HG02588 (cell line): ENCODE measurements around the gene AKAP11.
A peak's percentile ranks its signal among the peaks of the same experiment; 100 is the strongest.

Experiments
- ATAC-seq: cut with Tn5 transposase; IDR thresholded peaks from one replicate; pipeline ENCODE4 v1.9.1; 2021; ENCODE audit warnings: mild to moderate bottlenecking, moderate library complexity; ENCODE audit not compliant: unreplicated experiment

The AKAP11 gene

DNA sequence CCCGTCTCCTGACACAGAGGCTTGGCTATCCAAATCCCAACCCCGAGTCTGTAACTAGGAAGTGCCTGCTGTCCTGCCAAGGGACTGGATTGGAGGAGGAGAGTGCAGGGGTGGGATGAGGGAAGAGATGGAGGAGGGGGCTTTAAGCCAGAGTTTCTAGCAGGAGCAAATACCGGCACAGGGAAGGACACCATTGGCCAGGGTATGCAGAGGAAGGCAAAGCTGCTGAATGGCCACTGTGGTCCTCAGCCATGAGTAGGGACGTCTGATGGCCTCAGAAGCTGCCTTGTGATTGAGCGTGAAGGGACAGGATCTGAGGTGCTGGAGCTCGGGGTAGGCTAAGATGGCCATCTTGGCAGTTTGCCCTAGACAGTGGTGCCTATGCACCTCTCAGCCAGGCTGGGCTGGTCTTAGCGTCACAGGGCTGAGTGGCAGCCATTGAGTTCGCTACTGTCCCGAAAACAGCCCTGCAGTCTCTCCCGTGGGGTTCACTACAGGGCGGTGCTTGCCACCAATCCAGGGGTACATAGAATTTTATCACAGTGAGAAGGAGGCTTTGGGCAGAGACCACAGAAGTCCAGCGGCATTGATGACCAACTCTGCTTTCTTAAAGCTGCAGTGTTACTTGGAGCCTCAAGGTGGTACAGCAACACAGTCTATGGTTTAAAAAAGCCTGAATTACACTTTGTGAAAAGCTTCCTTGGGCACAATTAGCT lies 61.8 kb downstream of the AKAP11 start:
- peak; percentile 73 for ATAC-seq

DNA sequence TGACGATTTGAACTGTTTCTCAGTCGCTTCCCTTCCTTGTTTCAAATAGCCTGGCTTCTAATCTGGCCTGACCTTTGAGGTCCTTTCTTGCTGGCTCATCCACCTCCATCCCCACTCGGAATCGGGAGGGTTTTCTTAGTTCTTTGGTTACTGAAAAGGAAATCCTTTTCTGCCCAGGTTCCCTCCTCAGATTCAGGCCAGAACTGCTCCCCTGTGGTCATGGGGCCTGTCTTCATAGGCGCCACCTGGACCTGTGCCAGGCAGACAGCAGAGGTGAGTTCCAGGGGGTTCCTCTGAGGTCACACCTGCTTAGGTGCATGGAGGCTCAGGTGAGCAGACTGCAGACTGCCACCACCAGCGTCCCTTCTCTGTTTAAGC lies 62.4 kb downstream of the AKAP11 start:
- peak; percentile 33 for ATAC-seq

DNA sequence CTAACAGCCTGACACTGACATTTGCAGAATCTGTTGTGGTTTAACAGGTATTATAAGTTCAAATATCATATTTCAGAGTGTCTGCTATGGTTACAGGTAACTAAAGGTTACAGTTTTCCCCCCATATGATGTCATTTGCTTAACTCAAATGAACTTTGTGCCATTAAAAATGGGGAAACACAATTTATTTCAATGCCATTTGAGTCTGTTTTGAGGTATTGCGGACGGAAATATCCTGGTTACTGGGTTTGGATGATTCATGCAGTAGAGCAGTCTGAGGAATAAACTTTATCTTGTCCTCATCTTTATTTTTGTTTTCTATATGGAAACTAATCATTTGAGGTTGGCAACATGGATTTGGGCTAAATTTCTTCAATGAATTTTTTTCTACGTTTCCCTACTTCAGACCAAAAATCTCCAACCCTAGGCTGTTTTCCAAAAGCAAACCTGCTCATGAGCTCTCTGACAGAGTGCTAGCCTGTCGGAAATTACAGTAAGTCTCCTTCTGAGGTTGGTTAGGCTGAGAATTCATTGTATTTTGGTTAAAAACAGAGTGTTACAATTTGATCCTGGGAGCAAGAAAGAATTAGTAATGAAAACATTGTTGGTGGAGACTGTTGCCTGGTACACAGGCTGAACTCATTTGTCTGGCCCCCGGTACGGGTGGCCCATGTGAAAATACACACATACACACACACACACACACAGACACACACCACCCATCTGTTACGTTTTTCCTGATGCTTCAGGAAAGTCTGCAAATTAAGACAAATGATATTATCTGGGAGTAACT lies 66.1 kb downstream of the AKAP11 start:
- no peak for ATAC-seq

DNA sequence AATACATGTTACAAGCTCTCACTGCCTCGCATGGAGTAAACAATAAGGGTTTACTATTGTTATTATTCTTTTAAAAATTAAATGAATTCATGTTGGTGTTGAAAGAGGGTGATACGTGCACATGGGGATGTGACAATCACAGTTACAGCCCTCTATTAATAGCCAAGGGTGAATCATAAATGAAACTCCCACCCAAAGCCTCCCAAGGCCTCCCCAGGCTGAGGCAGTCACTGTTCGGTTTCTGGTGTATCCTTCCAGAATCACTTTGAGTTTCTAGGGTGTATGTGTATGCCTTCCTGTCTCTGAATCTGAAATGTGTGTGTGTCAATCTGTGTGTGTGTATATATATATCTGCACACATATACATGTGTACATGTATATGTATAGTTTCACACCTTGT lies 73.4 kb downstream of the AKAP11 start:
- no peak for ATAC-seq

DNA sequence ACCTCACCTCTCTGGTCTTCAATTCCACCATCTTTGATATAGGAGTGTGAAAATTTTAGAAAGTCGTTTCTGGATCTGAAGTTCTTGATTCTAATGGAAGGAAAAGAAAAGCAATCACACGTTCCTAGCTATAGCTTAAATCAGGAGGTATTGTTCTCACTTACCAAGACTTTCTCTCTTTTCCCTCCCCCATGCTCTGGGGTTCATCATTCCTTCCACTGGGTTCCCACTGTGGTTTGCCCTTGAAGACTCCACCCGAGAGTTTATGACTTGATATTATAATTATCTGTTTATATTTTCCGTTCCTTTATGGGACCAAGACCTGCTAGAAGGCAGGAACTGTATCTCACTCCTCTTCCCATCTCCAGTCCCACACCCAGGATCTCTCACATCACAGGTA lies 76.6 kb downstream of the AKAP11 start:
- ATAC-seq, result no peak

DNA sequence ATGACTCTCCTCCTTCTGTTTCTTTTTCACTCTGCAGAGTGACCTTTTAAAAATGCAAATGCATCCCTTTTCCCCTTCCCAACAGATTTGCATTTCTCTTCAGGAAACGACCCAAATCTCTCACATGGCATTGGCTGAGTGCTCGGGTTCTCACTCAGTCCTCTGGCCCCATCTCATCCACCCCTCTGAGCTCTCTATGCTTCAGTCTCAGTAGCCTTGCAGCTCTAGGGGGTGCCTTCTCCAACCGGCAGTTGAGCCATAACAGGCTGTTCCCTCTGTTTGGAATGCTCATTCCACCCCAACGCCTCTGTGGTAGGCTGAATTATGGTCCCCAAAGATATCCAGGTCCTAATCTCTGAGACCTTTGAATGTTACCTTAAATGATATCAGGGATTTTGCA lies 78.2 kb downstream of the AKAP11 start:
- no peak for ATAC-seq

DNA sequence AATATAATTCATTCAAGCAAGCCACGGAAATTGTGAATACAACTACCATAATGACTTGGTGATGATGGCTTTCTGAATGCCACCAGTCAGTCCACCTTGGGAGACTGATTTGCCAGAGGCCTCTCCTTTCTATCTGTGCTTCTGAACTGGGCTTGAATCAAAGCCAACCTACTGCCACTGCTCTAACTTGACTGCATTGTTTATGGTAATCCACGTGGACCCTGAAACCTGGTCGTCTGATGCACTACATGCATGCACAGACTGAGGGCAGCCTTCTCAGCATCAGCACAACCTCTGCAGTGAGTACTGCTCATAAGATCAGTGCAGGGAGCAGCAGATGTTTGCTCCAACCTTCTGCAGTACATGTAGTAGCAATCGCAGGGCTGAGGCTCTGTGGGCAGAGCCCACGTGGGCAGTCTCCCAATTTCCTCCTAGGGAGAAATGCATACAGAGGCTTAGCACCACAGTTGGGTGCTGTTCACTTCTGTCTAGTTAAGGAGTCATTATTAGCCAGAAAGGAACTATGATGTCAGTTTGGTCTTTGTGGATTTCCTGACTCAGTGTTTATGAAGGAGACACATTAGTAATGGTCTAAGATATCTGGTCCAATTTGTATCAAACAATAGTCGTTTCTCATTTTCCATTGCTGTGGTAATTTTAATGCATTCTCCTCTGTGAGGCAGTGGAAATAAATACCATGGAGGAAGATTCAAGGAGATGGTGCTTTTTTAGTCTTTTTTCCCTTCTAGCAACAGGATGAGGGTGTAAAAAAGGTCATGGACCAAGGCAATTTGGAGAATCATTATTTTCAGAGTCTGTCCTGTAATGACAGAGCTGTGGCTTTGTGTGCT lies 82.5 kb downstream of the AKAP11 start:
- peak; percentile 77 for ATAC-seq

DNA sequence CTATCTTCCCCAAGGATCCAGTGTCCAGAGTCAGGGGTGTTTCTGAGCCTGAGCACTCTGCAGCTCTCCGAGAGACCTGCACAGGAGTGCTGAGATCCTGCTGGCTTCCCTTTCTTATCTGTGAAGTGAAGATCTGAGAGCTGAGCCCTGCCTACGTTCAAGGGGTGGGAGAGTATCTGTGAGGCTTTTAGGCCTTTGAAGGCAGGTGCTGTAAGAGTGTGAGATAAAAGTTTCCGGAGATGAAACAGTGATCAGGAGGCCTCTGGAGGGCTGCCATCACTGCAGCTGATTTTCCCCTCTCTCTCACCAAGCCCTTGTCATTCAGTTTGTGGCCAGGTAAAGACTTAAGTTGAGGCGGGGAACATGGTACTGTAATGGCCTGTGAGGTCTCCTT lies 83.1 kb downstream of the AKAP11 start:
- no peak for ATAC-seq

DNA sequence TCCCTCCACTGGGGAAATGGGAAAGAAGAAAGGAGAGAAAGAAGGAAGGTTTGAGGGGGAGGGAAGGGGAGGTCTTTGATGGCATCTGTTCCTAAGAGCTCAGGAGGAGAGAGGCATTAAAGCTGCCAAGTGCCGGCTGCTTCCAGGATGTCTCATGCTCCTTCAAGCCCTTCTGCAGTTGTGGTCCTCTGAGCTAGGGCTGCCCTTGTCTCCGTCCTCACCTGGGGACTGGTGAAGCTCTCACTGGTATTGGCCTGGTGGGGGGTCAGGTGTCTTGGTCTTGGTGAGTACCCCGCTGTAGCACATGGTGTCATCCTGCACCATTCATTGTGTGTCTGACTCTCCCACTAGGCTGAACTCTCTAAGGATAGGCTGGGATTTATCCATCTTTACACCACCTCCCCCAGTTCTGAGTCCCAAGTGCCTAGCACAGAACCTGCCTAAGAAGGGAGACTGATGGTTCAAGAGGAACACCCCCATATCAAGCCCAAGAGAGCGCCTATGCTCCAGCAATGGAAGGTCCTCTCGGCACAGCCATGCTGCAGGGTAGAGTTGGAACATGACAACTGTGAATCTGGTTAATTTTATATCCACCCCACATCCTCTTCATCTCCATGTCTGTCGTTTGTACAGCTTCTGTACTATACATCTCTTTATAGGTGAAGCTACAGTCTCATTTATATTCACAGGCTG lies 83.7 kb downstream of the AKAP11 start:
- no peak for ATAC-seq

DNA sequence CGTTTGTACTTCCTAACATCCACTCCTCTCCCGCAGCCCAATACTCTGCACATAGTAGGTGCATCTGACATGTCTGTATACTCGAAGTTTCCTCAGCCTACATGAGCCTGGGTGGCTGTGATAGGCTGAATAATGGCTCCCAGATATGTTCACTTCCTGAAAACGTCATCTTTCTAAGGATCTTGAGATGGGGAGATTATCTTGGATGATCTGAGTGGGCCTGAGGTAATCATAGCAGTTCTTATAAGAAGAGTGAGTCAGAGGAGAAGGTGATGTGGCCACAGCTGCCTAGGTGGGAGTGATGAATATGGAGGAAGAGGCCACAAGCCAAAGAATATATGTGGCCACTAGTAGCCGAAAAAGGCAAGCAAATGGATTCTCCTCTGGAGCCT lies 84.2 kb downstream of the AKAP11 start:
- no peak for ATAC-seq

DNA sequence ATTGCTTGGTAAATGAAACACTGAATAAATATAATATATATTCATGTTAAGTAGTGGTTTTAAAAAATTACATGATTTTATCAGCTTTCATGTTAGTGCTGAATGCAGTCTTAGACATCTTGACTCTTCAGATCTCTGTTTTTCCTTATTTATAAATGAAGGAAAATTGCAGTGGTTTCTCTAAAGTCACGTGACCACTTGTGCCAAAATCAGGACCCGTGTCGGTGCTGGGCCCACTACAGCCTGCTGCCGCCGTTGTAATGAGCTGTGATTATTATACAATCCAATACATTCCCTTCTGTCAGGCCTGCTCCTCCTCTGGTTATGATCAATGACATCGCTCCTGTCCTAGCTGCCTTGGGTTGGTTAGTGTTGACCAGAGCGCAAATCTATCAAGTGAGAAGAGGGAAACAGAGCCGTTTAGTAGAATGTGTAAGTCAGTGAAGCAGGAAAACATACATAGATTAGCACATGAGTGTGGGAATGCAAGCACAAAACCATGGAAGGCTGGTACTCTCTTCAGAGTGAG lies 88.2 kb downstream of the AKAP11 start:
- no peak for ATAC-seq

DNA sequence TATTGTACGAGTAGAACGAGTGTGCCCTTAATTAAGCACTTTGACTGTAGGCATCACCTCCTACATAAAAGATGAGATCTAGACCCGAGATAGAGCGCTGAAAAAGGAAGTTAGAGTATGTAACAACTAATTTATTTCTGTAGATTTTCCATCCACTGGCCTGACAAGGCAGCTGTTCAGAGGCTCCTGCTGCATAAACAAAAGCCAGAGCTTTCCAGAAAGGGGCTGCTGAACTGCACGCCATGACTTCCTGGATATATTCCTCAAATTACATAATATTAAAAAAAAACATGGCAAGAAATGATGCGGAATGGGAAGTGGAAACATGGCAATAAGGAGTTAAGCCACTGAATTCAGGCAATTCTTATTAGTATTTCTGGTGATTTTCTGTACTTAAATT lies 89.7 kb downstream of the AKAP11 start:
- ATAC-seq, result no peak

DNA sequence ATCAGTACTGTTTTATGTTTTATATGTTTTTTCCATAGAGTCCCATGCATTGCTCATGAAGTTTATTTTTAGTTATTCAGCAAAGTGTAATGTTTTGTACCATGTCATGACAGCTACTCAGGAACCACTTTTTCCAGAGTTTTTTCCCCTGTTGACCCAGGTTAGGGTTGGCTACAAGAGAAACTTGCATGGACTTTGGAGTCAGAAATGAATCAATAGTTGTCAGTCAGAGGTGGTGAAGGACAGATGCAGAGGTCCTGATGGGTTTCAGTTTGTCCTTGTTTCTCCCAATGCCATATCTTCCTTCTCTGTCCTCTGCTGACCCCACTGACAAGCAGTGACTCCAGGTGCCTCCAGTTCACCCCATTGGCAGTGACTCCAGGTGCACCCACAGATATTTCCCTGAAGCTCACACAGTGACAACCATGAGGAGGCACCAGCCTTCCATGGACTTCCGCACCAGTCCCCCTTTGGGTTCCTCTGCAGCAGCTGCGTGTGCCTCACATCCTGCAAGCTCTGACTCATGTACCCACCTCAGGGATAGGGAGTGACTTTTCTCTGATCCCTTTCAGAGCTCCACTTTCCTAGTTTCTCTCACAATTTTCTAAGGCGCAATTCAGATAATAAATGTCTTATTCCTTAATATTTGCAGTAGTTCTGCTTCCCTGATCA lies 92.1 kb downstream of the AKAP11 start:
- no peak for ATAC-seq

DNA sequence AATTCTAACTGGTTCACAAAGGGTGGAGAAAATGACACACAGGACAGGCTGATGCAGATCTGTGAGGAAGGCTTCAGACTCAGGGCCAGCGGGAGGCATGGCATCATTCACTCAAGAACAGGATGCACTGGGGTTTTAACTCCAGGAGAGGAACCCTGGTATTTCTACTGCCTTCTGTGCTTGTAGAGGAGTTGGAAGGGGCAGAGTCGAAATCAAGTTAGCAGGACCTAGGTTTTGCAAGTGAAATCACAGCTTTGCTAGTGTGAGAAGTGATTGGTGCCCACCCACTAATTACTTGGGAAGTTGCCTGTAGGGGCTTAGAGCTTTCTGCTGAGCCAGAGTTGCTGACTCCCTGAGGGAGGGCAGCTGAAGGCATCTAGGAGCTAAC lies 92.7 kb downstream of the AKAP11 start:
- no peak for ATAC-seq

DNA sequence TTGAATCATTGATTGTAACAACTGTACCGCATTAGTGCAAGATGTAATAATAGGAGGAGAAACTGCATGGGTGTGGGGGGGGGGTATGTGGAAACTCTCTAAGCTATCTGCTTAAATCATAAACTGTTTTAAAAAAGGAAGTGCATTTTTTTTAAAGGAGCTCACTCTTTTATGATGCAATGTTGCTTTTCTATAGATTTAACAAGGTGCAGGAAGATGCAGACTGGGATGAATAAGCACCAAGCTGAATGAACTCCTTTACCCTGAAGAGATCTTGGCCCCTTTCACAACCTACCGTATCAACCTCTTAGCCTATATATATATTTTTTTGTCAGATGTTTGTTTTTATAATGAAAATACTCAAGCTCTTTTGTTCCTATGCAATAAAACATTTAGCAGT lies 95.9 kb downstream of the AKAP11 start:
- ATAC-seq, result no peak

DNA sequence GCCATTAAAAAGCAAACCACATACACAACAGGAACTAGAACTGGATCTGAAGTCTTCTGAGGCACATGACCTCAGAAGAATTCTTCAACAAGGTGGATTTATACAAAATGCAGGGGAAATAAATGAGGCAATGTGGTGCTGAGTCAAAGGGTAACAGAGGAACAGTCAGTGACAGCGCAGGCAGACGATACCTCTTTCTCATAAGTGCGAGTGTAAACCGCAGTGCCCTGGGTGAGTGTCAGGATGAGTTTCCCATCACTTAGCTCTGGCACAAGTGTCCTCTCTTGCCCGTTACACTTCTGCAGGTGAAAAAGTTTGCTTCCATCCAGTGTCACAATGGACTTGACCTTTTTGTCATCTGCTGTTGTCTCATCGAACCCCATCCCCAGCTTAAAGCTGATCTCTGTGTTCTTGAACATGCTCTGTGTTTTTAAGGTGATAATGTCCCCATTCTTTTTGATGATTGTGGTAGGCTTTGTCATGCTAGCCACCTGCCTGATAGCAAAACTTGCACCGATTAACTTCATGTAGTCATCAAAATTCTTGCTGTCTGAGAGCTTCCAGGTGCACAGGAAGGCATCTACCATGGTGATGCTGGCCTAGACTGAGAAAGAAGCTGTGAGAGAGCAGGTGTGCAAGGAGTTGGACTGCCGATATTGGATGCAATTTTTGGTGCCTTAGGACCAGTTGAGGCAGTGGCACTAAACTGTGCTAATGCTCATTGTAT lies 97.3 kb downstream of the AKAP11 start:
- no peak for ATAC-seq

DNA sequence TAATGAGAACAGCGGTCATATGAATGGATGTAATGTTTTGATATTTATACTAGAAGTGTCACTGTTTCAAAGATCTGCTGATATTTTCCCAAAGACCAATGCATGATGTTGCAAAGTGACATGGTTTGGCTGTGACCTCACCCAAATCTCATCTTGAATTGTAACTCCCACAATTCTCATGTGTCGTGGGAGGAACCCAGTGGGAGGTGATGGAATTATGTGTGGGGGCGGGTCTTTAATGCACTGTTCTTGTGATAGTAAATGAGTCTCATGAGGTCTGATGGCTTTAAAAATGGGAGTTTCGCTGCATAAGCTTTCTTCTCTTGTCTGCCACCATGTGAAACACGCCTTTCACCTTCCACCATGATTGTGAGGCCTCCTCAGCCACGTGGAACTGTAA lies 98.3 kb downstream of the AKAP11 start:
- no peak for ATAC-seq
